NCI-H146 treated with DMSO at 0.1 percent for 48 hours (cell line): ENCODE results near the gene FLT3LG.

Source experiments
- DNase-seq: peaks from one replicate; lab custom pipeline; 2025; ENCODE audit not compliant: unreplicated experiment; lab: John Stamatoyannopoulos, UW

The FLT3LG gene

GRCh38 chr19:49487277-49488045 is 13.4 kb downstream of the FLT3LG start, which contains the start of gene RPL13A:
Gene RPL13A (plus strand): TSS chr19:49487608. CDS start chr19:49487630, 22 bp downstream.
- peak; percentile 98 for DNase-seq

GRCh38 chr19:49488046-49488862 is 14.2 kb downstream of the FLT3LG start:
- peak; percentile 44 for DNase-seq

GRCh38 chr19:49488863-49489537 is 15.0 kb downstream of the FLT3LG start:
- no peak for DNase-seq

GRCh38 chr19:49489601-49490167 is 15.7 kb downstream of the FLT3LG start:
- DNase-seq: no peak

- no peak for DNase-seq
These were observed 16.4 kb downstream of the FLT3LG start for GRCh38 chr19:49490287-49491029.

GRCh38 chr19:49491030-49491803 is 17.2 kb downstream of the FLT3LG start:
- no peak for DNase-seq

- DNase-seq: no peak
These were observed 18.0 kb downstream of the FLT3LG start for GRCh38 chr19:49491804-49492572.

GRCh38 chr19:49492573-49493405 is 18.8 kb downstream of the FLT3LG start:
- no peak for DNase-seq

GRCh38 chr19:49496574-49497008 is 22.6 kb downstream of the FLT3LG start:
- DNase-seq: no peak

- peak; percentile 16 for DNase-seq
These were observed 23.2 kb downstream of the FLT3LG start for GRCh38 chr19:49497047-49497788.

- DNase-seq: no peak
These were observed 23.7 kb downstream of the FLT3LG start for GRCh38 chr19:49497789-49498103.

GRCh38 chr19:49498475-49498874 is 24.5 kb downstream of the FLT3LG start:
- DNase-seq: no peak

GRCh38 chr19:49499030-49499670 is 25.1 kb downstream of the FLT3LG start:
- no peak for DNase-seq

GRCh38 chr19:49502866-49503581 is 29.0 kb downstream of the FLT3LG start:
- DNase-seq: peak; percentile 66

- DNase-seq: no peak
These were observed 29.6 kb downstream of the FLT3LG start for GRCh38 chr19:49503582-49503962.

- DNase-seq: peak; percentile 64
These were observed 32.6 kb downstream of the FLT3LG start for GRCh38 chr19:49506575-49507105.
